ENCODE results near the gene RBM26.

GRCh38 chr13:79403113-79403512, 2.9 kb downstream of the RBM26 start:
- TF ChIP-seq CREB5 (CRISPR knock-in tag; IDR thresholded peaks at IDR 0.05; ENCODE audit: low read depth) (no peak), ESRRG (CRISPR knock-in tag; IDR thresholded peaks at IDR 0.05) (no peak), ISL1 (CRISPR knock-in tag; IDR thresholded peaks at IDR 0.05) (no peak), PATZ1 (CRISPR knock-in tag; IDR thresholded peaks at IDR 0.05; ENCODE audit: borderline replicate concordance) (no peak), ZNF565 (CRISPR knock-in tag; conservative IDR thresholded peaks at IDR 0.05; ENCODE audit: low read depth) (no peak), RARB (CRISPR knock-in tag; IDR thresholded peaks at IDR 0.05) (no peak), OSR1 (CRISPR knock-in tag; IDR thresholded peaks at IDR 0.05) (no peak)
